DND-41 (cell line): ENCODE results near the gene ELAC1.

ENCODE experiments used
- EZH2 ChIP-seq: IDR thresholded peaks from 3 replicates; pipeline ENCODE4 v1.6.1; 2012; ENCODE audit warnings: borderline replicate concordance, low read depth, mild to moderate bottlenecking, moderate library complexity, low read length, inconsistent platforms; ENCODE audit not compliant: severe bottlenecking
- TF ChIP-seq, protein P1 (sequence below): IDR thresholded peaks from 2 replicates; pipeline ENCODE4 v1.5.1; 2012; ENCODE audit warnings: borderline replicate concordance, low read length, moderate library complexity, mild to moderate bottlenecking; ENCODE audit not compliant: poor library complexity, severe bottlenecking; ENCODE audit errors: extremely low read depth

DNA sequence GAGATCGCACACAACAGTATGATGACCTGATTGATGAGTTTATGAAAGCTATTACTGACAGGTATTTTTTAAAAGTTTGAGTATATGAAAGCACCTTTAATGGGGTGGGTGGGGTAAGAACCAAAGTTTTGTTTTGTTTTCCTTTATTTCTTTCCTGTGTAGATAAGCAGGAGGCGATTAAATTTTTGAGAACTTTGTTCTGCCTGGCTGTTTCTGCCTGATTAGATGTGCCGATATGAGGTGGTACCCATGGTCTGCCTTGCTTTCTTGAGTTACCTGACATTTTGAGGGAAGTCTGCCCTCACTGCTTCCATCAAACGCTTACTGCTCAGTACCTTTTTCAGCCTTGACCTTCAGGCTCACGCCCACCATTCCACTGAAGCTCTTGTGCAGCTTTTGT is 49.7 kb upstream of the ELAC1 start:
- TF ChIP-seq, protein P1, sequence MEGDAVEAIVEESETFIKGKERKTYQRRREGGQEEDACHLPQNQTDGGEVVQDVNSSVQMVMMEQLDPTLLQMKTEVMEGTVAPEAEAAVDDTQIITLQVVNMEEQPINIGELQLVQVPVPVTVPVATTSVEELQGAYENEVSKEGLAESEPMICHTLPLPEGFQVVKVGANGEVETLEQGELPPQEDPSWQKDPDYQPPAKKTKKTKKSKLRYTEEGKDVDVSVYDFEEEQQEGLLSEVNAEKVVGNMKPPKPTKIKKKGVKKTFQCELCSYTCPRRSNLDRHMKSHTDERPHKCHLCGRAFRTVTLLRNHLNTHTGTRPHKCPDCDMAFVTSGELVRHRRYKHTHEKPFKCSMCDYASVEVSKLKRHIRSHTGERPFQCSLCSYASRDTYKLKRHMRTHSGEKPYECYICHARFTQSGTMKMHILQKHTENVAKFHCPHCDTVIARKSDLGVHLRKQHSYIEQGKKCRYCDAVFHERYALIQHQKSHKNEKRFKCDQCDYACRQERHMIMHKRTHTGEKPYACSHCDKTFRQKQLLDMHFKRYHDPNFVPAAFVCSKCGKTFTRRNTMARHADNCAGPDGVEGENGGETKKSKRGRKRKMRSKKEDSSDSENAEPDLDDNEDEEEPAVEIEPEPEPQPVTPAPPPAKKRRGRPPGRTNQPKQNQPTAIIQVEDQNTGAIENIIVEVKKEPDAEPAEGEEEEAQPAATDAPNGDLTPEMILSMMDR, result no peak
- no peak for TF ChIP-seq EZH2
